DMS 273 (cell line): ENCODE results near the gene ANO8.
A peak's percentile ranks its signal among the peaks of the same experiment; 100 is the strongest.

Experiments used
- DNase-seq: peaks from one replicate; lab custom pipeline; 2025; ENCODE audit not compliant: unreplicated experiment; lab: John Stamatoyannopoulos, UW

The ANO8 gene

GRCh38 chr19:17328517-17329365, 5.9 kb downstream of the ANO8 start:
- DNase-seq: no peak

- DNase-seq: peak; percentile 37
Observed at GRCh38 chr19:17327654-17328516, 6.8 kb downstream of the ANO8 start.

GRCh38 chr19:17327068-17327653, 7.5 kb downstream of the ANO8 start:
- DNase-seq: no peak

- no peak for DNase-seq
Observed at GRCh38 chr19:17326595-17326966, 8.1 kb downstream of the ANO8 start.

- no peak for DNase-seq
Observed at GRCh38 chr19:17325881-17326594, 8.6 kb downstream of the ANO8 start.

- no peak for DNase-seq
Observed at GRCh38 chr19:17325133-17325532, 9.5 kb downstream of the ANO8 start.

GRCh38 chr19:17324357-17325114, 10.1 kb downstream of the ANO8 start:
- no peak for DNase-seq

- no peak for DNase-seq
Observed at GRCh38 chr19:17323964-17324332, 10.7 kb downstream of the ANO8 start.

- DNase-seq: no peak
Observed at GRCh38 chr19:17323300-17323963, 11.2 kb downstream of the ANO8 start.

GRCh38 chr19:17322854-17323253, 11.8 kb downstream of the ANO8 start:
- DNase-seq: no peak

- DNase-seq: no peak
Observed at GRCh38 chr19:17321655-17322489, 12.8 kb downstream of the ANO8 start.

- DNase-seq: no peak
Observed at GRCh38 chr19:17320435-17320834, 14.2 kb downstream of the ANO8 start.

- DNase-seq: no peak
Observed at GRCh38 chr19:17319473-17320238, 15.0 kb downstream of the ANO8 start.

GRCh38 chr19:17318966-17319365, 15.7 kb downstream of the ANO8 start:
- DNase-seq: no peak

- DNase-seq: no peak
Observed at GRCh38 chr19:17314007-17314593, 20.6 kb downstream of the ANO8 start.

GRCh38 chr19:17312189-17313113, 22.2 kb downstream of the ANO8 start:
- no peak for DNase-seq
